Astrocyte of the spinal cord (primary cell): ENCODE results near the gene NOMO2.
"Not testable (repeated sequence)": the region's sequence is repeated elsewhere in the genome, so short reads cannot be mapped to it uniquely, and the experiment has no call there.

Experiments
- DNase-seq: peaks from one replicate; pipeline ENCODE4 v3.0.0; 2011; ENCODE audit warnings: low read depth, low spot score
- H3K4me3 ChIP-seq: 2 replicates; pipeline ENCODE4 v1.5.1; 2011; ENCODE audit warnings: low read depth, mild to moderate bottlenecking, low read length, moderate library complexity
- in situ Hi-C: cut with HindIII; loops from 2 replicates; pipeline ENCODE4 v1.10.0; 2017; ENCODE audit warnings: low sequenced_read_pairs

Gene NOMO2

GRCh38 chr16:18541912-18542311 is 20.0 kb downstream of the NOMO2 start:
- in situ Hi-C loops, DNase-seq: not testable (repeated sequence)

GRCh38 chr16:18537004-18537403 is 24.9 kb downstream of the NOMO2 start:
- H3K4me3 ChIP-seq, DNase-seq, in situ Hi-C loops: not testable (repeated sequence)

More at GRCh38 chr16:18541912-18542311, 20.0 kb downstream of the NOMO2 start:
- not testable (repeated sequence) for H3K4me3 ChIP-seq

- H3K4me3 ChIP-seq, DNase-seq, in situ Hi-C loops: not testable (repeated sequence)
These were observed 26.3 kb downstream of the NOMO2 start for GRCh38 chr16:18535519-18536168.

DNA sequence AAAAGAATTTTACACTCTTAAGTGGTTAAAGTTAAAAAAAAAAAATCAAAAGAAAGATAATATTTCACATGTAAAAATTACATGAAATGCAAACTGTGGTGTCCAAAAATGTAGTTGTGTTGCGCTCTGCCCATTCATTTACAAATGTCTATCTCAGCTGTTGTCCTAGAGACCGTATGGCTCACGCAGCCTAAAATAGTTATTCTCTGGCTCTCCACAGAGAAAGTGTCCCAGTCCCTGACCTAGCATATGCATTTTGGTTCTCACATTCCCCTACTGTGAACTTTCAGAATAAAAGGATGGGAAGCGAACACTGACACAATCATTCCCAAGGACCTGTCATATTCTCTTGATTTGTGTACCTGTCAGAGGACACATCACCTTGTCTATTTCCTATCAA is 27.6 kb downstream of the NOMO2 start:
- in situ Hi-C loops, H3K4me3 ChIP-seq, DNase-seq: not testable (repeated sequence)

DNA sequence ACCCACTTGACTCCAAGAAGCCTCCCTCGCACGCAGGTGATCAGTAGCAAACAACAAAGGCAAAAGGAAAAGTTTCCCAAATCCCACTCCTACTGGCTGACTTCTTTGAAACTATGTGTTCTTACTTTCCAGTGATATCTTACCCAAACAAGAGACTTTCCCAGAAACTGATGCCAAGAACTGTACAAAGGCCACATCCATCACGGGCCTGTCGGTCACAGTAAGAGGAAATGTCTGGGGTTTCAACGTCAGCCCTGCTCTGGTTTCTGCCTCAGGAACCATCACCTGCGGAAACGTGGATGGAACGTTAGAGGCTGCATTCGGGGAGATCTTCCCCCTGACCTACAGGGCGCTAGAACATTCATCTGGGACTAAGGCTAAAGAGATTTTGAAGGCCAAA is 30.6 kb downstream of the NOMO2 start:
- H3K4me3 ChIP-seq, DNase-seq, in situ Hi-C loops: not testable (repeated sequence)

- in situ Hi-C loops, DNase-seq, H3K4me3 ChIP-seq: not testable (repeated sequence)
These were observed 31.6 kb downstream of the NOMO2 start for GRCh38 chr16:18530329-18530728.

DNA sequence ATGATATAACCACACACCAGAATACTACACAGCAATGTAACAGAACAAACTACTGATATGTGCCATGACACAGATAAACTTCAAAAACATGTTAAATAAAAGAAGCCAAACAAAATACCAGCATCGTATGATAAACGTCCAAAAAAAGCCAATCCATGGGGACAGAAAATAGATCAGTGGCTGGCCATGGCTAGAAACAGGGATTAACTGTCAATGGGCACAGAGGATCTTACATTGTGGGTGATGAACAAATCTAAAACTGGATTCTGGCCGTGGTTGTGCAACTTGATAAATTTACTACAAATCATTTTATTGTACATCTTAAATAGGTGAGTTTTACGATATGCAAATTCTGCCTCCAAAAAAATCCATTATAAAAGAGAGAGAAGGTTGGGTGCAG is 35.4 kb downstream of the NOMO2 start:
- DNase-seq, in situ Hi-C loops, H3K4me3 ChIP-seq: not testable (repeated sequence)

DNA sequence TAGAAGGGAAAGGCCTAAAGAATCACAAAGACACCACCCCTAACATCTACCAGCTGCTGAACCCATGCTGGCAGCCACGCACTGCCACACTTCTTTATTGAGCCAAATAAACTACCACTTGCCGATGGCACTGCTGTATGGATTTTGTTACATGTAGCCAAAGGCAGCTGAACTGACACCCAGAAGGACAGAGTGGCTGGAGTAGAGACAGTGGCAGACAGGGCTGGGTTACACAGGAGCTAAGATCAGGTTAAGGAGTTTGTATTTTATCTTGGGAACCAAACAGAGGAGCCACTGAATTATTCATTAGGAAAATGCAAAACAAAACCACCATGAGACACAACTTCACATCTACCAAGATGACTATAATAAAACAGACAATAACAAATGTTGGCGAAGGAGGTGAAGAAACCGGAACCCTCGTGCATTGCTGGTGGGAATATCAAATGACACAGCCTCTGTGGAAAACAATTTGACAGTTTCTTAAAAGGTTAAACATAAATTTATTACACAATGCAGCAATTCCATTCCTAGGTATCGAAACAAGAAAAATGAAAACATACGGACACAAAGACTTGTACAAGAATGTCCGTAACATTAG is 35.9 kb downstream of the NOMO2 start:
- H3K4me3 ChIP-seq, DNase-seq, in situ Hi-C loops: not testable (repeated sequence)

DNA sequence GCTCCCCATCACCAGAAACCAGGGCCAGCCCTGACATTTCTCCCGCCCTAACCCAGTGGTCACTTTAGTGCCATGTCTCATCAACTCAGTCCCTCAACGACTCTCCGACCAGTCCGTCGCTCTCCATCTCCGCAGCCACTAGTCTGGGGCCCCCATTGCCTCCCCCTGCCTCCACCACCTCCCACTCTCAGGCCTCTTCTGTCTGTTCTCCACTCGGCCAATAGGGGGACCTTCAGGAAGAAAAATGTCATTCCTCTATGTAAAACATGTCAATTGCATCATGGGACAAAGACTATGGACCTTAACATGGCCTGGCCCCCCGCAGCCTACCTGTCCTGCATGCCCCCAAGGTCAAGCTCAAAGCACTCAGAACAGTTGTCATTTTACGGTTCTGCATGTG is 39.3 kb downstream of the NOMO2 start:
- H3K4me3 ChIP-seq, in situ Hi-C loops, DNase-seq: not testable (repeated sequence)

GRCh38 chr16:18521445-18522181 is 40.3 kb downstream of the NOMO2 start:
- DNase-seq, in situ Hi-C loops, H3K4me3 ChIP-seq: not testable (repeated sequence)

DNA sequence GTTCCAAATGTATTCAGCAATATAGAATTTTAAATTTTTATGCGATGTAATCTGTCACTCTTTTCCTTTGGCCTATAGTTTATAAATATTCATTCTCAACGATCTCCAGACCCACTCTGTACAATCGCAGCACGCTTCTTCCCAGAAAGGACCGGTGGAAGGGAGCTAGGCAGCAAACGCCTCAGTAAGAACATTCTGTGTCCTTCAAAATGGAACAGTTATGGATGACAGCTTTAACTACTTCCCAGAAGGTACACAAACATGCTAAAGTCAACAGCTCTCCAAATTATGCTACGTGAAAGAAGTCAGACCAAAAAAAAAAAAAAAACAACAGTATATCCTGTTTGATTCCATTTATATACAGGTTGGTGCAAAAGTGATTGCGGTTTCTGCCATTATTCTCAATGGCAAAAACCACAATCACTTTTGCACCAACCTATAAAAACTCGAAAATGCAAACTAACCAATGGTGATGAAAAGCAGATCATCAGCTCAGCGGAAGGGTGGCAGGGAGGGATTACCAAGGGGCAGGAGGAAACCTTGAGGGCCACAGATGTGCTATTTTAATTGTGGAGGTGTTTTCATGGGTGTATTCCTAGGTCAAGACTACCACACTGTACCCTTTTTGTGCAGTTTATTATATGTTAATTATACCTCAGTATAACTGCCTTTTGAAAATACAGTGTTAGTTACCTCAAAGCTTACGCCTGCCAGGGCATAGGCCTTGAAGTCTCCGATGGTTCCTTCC is 43.2 kb downstream of the NOMO2 start:
- DNase-seq, H3K4me3 ChIP-seq, in situ Hi-C loops: not testable (repeated sequence)

- DNase-seq, H3K4me3 ChIP-seq, in situ Hi-C loops: not testable (repeated sequence)
These were observed 63.5 kb downstream of the NOMO2 start for GRCh38 chr16:18498430-18498829.

- DNase-seq, in situ Hi-C loops, H3K4me3 ChIP-seq: not testable (repeated sequence)
These were observed 64.9 kb downstream of the NOMO2 start for GRCh38 chr16:18497032-18497431.

DNA sequence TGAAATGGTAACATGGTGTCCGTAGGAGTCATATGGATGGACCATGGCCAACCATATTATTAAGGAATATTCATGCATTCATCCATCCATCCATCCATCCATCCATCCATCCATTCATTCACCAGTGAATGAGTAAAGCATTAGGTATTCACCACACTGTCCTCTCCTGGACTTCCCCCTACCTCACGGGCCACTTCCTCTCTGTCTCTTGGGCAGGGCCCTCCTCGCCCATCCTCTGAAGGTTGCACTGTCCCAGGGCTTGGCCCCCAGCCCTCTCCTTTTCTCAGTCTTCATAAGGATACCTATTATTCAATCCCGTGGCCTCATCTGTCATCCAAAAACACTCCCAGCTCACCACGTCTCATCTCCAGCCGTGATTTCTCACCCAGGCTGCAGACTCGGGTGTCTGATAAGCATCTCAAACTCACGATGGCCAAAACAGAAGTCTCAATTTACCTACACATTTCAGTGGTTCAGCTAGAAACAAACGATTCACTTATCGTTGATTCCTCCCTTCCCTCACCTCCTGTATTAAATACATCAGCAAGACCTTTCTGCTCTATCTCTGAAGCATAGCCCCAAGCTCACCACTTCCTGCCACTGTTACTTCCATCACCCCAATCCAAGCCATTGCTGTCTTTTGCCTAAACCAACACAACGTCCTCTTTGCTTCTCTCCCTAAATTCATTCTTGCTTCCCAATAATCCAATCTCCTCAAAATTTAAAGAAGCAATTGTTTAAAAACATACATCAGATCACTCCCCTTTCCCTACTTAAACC is 69.6 kb downstream of the NOMO2 start:
- DNase-seq, H3K4me3 ChIP-seq, in situ Hi-C loops: not testable (repeated sequence)

- H3K4me3 ChIP-seq, in situ Hi-C loops, DNase-seq: not testable (repeated sequence)
These were observed 125.9 kb downstream of the NOMO2 start for GRCh38 chr16:18436025-18436424.

DNA sequence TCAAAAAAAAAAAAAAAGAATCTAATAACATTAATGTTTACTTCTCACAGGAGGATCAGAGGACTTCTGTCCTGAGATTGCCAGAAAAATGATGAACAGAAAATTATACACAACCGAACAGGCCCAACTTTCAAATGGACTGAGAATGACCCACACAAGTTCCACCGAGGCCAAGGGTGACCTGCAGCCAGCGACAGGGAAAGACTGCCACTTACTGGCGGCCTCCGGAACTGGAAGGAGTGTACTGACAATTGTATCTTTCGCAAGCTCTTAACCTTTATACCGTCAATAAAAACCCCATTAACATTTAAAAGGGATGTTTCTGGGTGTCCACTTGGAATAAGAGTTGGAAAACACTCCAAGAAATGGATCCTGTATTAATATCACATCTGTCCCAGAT is 146.1 kb downstream of the NOMO2 start:
- DNase-seq, H3K4me3 ChIP-seq, in situ Hi-C loops: not testable (repeated sequence)
